ENCODE results near the gene ELFN2. TPM values are rescaled to one million over a fixed set of nuclear protein-coding genes. Genes with fewer than 3 reads are reported as not detected.

ELFN2 gene
- total RNA-seq, 1 experiment from 2014 or later, result 2.8 TPM

GRCh38 chr22:37377138-37377537, 50.1 kb downstream of the ELFN2 start:
- peaks cover 65% of the 10 kb centered on the region for H3K27me3 Mint-ChIP-seq (ENCODE audit: unreplicated experiment)
- CTCF ChIA-PET, result no interaction called here

DNA sequence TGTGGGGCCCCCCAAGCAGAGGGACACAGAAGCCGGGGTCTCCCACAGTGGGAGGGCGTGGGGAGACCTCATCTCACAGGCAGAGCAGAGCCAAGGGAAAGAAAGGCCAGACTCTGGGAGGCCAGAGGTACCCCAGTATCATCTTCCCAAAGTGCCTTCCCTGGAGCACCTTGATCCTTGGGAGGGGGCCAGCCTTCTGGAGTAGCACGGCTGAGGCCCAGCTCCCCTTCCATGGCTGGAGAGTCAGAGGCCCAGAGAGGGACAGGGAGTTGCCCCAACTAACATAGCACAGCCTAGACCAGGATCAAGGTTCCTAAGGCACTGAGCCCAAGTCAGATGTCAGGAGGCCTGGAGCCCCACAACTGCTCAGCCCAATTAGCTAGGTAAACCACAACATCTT, 50.6 kb downstream of the ELFN2 start:
- intact Hi-C loops (cut with micrococcal nuclease; ENCODE audit: unreplicated experiment), result no loop called here
- Mint-ChIP-seq H3K4me3 (ENCODE audit: low read depth, unreplicated experiment) (no peak overlapping the region), H3K36me3 (ENCODE audit: insufficient read depth, unreplicated experiment) (peaks cover 8% of the 10 kb centered on the region), H3K9me3 (ENCODE audit: low read depth, unreplicated experiment) (no peaks in the 10 kb centered on the region), H3K4me1 (ENCODE audit: low read depth, unreplicated experiment) (peaks cover 13% of the 10 kb centered on the region), H3K27me3 (ENCODE audit: unreplicated experiment) (peaks cover 60% of the 10 kb centered on the region), H3K27ac (ENCODE audit: unreplicated experiment) (no peak overlapping the region)
- DNase-seq, result no peak
- TF ChIP-seq, protein P1, sequence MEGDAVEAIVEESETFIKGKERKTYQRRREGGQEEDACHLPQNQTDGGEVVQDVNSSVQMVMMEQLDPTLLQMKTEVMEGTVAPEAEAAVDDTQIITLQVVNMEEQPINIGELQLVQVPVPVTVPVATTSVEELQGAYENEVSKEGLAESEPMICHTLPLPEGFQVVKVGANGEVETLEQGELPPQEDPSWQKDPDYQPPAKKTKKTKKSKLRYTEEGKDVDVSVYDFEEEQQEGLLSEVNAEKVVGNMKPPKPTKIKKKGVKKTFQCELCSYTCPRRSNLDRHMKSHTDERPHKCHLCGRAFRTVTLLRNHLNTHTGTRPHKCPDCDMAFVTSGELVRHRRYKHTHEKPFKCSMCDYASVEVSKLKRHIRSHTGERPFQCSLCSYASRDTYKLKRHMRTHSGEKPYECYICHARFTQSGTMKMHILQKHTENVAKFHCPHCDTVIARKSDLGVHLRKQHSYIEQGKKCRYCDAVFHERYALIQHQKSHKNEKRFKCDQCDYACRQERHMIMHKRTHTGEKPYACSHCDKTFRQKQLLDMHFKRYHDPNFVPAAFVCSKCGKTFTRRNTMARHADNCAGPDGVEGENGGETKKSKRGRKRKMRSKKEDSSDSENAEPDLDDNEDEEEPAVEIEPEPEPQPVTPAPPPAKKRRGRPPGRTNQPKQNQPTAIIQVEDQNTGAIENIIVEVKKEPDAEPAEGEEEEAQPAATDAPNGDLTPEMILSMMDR (IDR thresholded peaks at IDR 0.05; ENCODE audit: unreplicated experiment), result no peak
- CTCF ChIA-PET, result no interaction called here
- no TSS peak for BruUV-seq (replicated peaks)

More at GRCh38 chr22:37377138-37377537, 50.1 kb downstream of the ELFN2 start:
- DNase-seq, result no peak
- TF ChIP-seq, protein P1 (IDR thresholded peaks at IDR 0.05; ENCODE audit: unreplicated experiment), result no peak
- H3K36me3 Mint-ChIP-seq (ENCODE audit: insufficient read depth, unreplicated experiment), result peaks cover 8% of the 10 kb centered on the region
- H3K4me3 Mint-ChIP-seq (ENCODE audit: low read depth, unreplicated experiment), result no peak overlapping the region
- H3K4me1 Mint-ChIP-seq (ENCODE audit: low read depth, unreplicated experiment), result peaks cover 13% of the 10 kb centered on the region
- intact Hi-C loops (cut with micrococcal nuclease; ENCODE audit: unreplicated experiment), result no loop called here
- H3K9me3 Mint-ChIP-seq (ENCODE audit: low read depth, unreplicated experiment), result no peaks in the 10 kb centered on the region
- BruUV-seq (replicated peaks), result no TSS peak
- H3K27ac Mint-ChIP-seq (ENCODE audit: unreplicated experiment), result no peak overlapping the region

- H3K27ac Mint-ChIP-seq (ENCODE audit: unreplicated experiment), result no peak overlapping the region
- no peaks in the 10 kb centered on the region for H3K9me3 Mint-ChIP-seq (ENCODE audit: low read depth, unreplicated experiment)
- intact Hi-C loops (cut with micrococcal nuclease; ENCODE audit: unreplicated experiment), result no loop called here
- H3K4me1 Mint-ChIP-seq (ENCODE audit: low read depth, unreplicated experiment), result peaks cover 7% of the 10 kb centered on the region
- BruUV-seq (replicated peaks), result no TSS peak
- DNase-seq, result no peak
- H3K4me3 Mint-ChIP-seq (ENCODE audit: low read depth, unreplicated experiment), result no peak overlapping the region
- CTCF ChIA-PET, result no interaction called here
- TF ChIP-seq, protein P1 (IDR thresholded peaks at IDR 0.05; ENCODE audit: unreplicated experiment), result no peak
- peaks cover 8% of the 10 kb centered on the region for H3K36me3 Mint-ChIP-seq (ENCODE audit: insufficient read depth, unreplicated experiment)
- H3K27me3 Mint-ChIP-seq (ENCODE audit: unreplicated experiment), result peaks cover 51% of the 10 kb centered on the region
Observed at GRCh38 chr22:37375801-37376200, 51.5 kb downstream of the ELFN2 start.

DNA sequence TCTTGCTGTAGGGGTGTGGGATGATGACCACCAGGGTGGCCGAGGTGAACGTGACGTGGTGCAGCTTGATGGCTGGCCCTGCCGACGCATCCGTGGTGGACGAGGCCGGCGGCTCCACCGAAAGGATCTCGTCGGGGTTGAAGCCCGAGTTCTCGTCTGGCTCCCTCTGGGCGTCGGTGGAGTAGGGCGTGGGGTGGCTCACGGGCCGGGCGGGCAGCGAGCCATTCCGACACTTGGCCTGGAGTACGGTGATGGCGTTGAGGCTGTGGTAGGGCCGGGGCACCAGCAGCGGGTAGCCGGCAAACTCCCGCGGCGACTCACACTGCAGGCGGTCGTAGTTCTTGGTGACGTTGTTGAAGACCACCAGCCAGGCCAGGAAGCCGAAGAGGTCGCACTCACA, 52.7 kb downstream of the ELFN2 start:
- intact Hi-C loops (cut with micrococcal nuclease; ENCODE audit: unreplicated experiment), result no loop called here
- TF ChIP-seq, protein P1 (IDR thresholded peaks at IDR 0.05; ENCODE audit: unreplicated experiment), result no peak
- no peak for DNase-seq
- peaks cover 3% of the 10 kb centered on the region for H3K36me3 Mint-ChIP-seq (ENCODE audit: insufficient read depth, unreplicated experiment)
- no peak overlapping the region for H3K4me3 Mint-ChIP-seq (ENCODE audit: low read depth, unreplicated experiment)
- BruUV-seq (replicated peaks), result no TSS peak
- H3K4me1 Mint-ChIP-seq (ENCODE audit: low read depth, unreplicated experiment), result peaks cover 7% of the 10 kb centered on the region
- H3K9me3 Mint-ChIP-seq (ENCODE audit: low read depth, unreplicated experiment), result no peaks in the 10 kb centered on the region
- CTCF ChIA-PET, result no interaction called here
- H3K27me3 Mint-ChIP-seq (ENCODE audit: unreplicated experiment), result peaks cover 39% of the 10 kb centered on the region
- no peak overlapping the region for H3K27ac Mint-ChIP-seq (ENCODE audit: unreplicated experiment)
